CD14-positive monocyte (primary cell): ENCODE measurements around the gene AOC1. TPM values are rescaled to one million over a fixed set of nuclear protein-coding genes. Genes with fewer than 3 reads are reported as not detected.

Source experiments
- DNase-seq, 3 donors: peaks; one replicate each; pipeline ENCODE4 v3.0.0-alpha.2; 2011 to 2022
- H2AFZ ChIP-seq: 2 replicates; pipeline ENCODE4 v1.6.0; 2012; ENCODE audit warnings: mild to moderate bottlenecking, low read depth, low read length, inconsistent platforms; ENCODE audit not compliant: insufficient read depth, poor library complexity, severe bottlenecking
- H3K27ac ChIP-seq, 2 donors: 1 replicate in 1 of 2; 2 replicates in 1 of 2; pipeline ENCODE4 v1.5.1; 2012 to 2013; ENCODE audit warnings: low read length in 2 of 2, control low read depth in 1 of 2, inconsistent platforms in 1 of 2, low read depth in 1 of 2, mild to moderate bottlenecking in 1 of 2
- H3K27me3 ChIP-seq, 2 donors: one replicate each; pipeline versions ENCODE4 v1.6.0 to v1.6.1; 2011 to 2013; ENCODE audit warnings: low read length in 2 of 2; ENCODE audit not compliant: control insufficient read depth in 2 of 2, insufficient read depth in 2 of 2
- H3K36me3 ChIP-seq, 2 donors: replicated peaks in 1 of 2; 1 replicate in 1 of 2; 2 replicates in 1 of 2; pipeline versions ENCODE4 v1.5.1 to v1.6.1; 2012 to 2013; ENCODE audit warnings: low read length in 2 of 2, control low read depth in 1 of 2, inconsistent platforms in 1 of 2, mild to moderate bottlenecking in 1 of 2; ENCODE audit not compliant: insufficient read depth in 2 of 2, control insufficient read depth in 1 of 2
- H3K4me1 ChIP-seq, 2 donors: 1 replicate in 1 of 2; 2 replicates in 1 of 2; pipeline versions ENCODE4 v1.5.1 to v1.6.1; 2012 to 2013; ENCODE audit warnings: low read length in 2 of 2, control low read depth in 1 of 2, inconsistent platforms in 1 of 2, mild to moderate bottlenecking in 1 of 2, moderate library complexity in 1 of 2; ENCODE audit not compliant: insufficient read depth in 2 of 2, control insufficient read depth in 1 of 2
- H3K4me2 ChIP-seq: replicated peaks from 2 replicates; pipeline ENCODE3; 2012; ENCODE audit warnings: low read length, moderate library complexity, mild to moderate bottlenecking; ENCODE audit not compliant: poor library complexity, severe bottlenecking; ENCODE audit errors: extremely low read depth
- H3K4me3 ChIP-seq, 3 experiments: fragments of 200-600 bp in 1 of 3; sonication (generic) in 1 of 3; replicated peaks in 1 of 3; 1 replicate in 2 of 3; 2 replicates in 1 of 3; pipeline ENCODE4 v1.5.1; 2011 to 2013; ENCODE audit warnings: low read length in 3 of 3, mild to moderate bottlenecking in 3 of 3, control low read depth in 2 of 3, low read depth in 2 of 3, inconsistent platforms in 1 of 3, moderate library complexity in 1 of 3
- H3K79me2 ChIP-seq: 2 replicates; pipeline ENCODE4 v1.6.0; 2012; ENCODE audit warnings: mild to moderate bottlenecking, control low read depth, inconsistent platforms, low read length, moderate library complexity; ENCODE audit not compliant: insufficient read depth
- H3K9ac ChIP-seq: 2 replicates; pipeline ENCODE4 v1.6.0; 2017; ENCODE audit warnings: low read length, mild to moderate bottlenecking; ENCODE audit not compliant: insufficient read depth, poor library complexity, severe bottlenecking
- H3K9me3 ChIP-seq, 2 donors: replicated peaks in 1 of 2; 1 replicate in 1 of 2; 2 replicates in 1 of 2; pipeline versions ENCODE4 v1.5.1 to v1.6.1; 2012 to 2013; ENCODE audit warnings: low read length in 2 of 2, control low read depth in 1 of 2; ENCODE audit not compliant: control insufficient read depth in 1 of 2, insufficient read depth in 1 of 2
- H4K20me1 ChIP-seq: 2 replicates; pipeline ENCODE4 v1.6.0; 2012; ENCODE audit warnings: mild to moderate bottlenecking, low read length, control low read depth, moderate library complexity; ENCODE audit not compliant: insufficient read depth
- H3K27ac Mint-ChIP-seq, 7 donors: one replicate each; pipeline ENCODE4 v1.8.0; 2020; ENCODE audit warnings: mild to moderate bottlenecking in 7 of 7, mixed read lengths in 7 of 7, moderate library complexity in 6 of 7, inconsistent platforms in 2 of 7
- H3K27me3 Mint-ChIP-seq, 3 donors: one replicate each; pipeline ENCODE4 v1.8.0; 2021 to 2022; ENCODE audit warnings: low read depth in 3 of 3, mild to moderate bottlenecking in 3 of 3, mixed read lengths in 3 of 3, moderate library complexity in 3 of 3, inconsistent platforms in 1 of 3
- H3K36me3 Mint-ChIP-seq, 2 donors: one replicate each; pipeline ENCODE4 v1.8.0; 2020; ENCODE audit warnings: mixed read lengths in 2 of 2, inconsistent platforms in 1 of 2, mild to moderate bottlenecking in 1 of 2
- H3K4me1 Mint-ChIP-seq: one replicate; pipeline ENCODE4 v1.8.0; 2020; ENCODE audit warnings: mild to moderate bottlenecking, mixed read lengths
- H3K4me3 Mint-ChIP-seq, 2 donors: one replicate each; pipeline ENCODE4 v1.8.0; 2020; ENCODE audit warnings: mild to moderate bottlenecking in 2 of 2, mixed read lengths in 2 of 2, moderate library complexity in 1 of 2
- H3K9me3 Mint-ChIP-seq, 7 donors: one replicate each; pipeline ENCODE4 v1.8.0; 2020 to 2022; ENCODE audit warnings: mixed read lengths in 7 of 7, mild to moderate bottlenecking in 6 of 7, moderate library complexity in 6 of 7, inconsistent platforms in 2 of 7
- CTCF ChIP-seq: fragments of 200-600 bp; IDR thresholded peaks from one replicate; pipeline ENCODE4 v1.8.0; 2022; ENCODE audit warnings: antibody characterized with exemption, mild to moderate bottlenecking
- WGBS: methylation state at CpG from one replicate; pipeline ENCODE4 v1.1.5; 2013; ENCODE audit warnings: missing lambda C conversion rate; ENCODE audit not compliant: insufficient coverage; 5-methylcytosine and 5-hydroxymethylcytosine counted together
- intact Hi-C, 2 donors: fragments of 100-400 bp; cut with micrococcal nuclease; formaldehyde crosslinking; loops; one replicate each; pipeline versions ENCODE4 v1.15.0 to v1.15.1; 2023
- polyA plus RNA-seq, 3 donors: library from polyadenylated mRNA; depleted of rRNA in 1 of 3; unstranded in 2 of 3; stranded (reverse) in 1 of 3; fragments of 300-500 nt in 2 of 3; fragments of >200 nt in 1 of 3; fragmentation: Illumina TruSeq in 2 of 3; gene quantifications; 1 replicate in 2 of 3; 2 replicates in 1 of 3; pipeline ENCODE4 v1.2.3, GENCODE V29; 2012 to 2021

The AOC1 gene
- polyA plus RNA-seq, 3 donors, result 0.16 to 0.31 TPM; not detected in 1

GRCh38 chr7:150851492-150852370, 586 bp upstream of the AOC1 start:
- intact Hi-C loops, result no loop called here
- H3K4me1 ChIP-seq, result peaks cover 9 to 17% of the 10 kb centered on the region in 2 donors
- Mint-ChIP-seq H3K27ac (no peak overlapping the region), H3K9me3 (peaks cover 0 to 3% (median 0%) of the 10 kb centered on the region in 7 donors), H3K4me3 (peak overlapping the region in 1 of 2 donors; percentile 66), H3K4me1 (peaks cover 19% of the 10 kb centered on the region), H3K27me3 (peaks cover 3 to 7% (median 6%) of the 10 kb centered on the region in 3 donors), H3K36me3 (no peaks in the 10 kb centered on the region)
- H3K27ac ChIP-seq, result no peak overlapping the region
- no peaks in the 10 kb centered on the region for H3K79me2 ChIP-seq
- TF ChIP-seq CTCF, result no peak
- no peak for DNase-seq
- peak overlapping the region; percentile 11 for H3K4me2 ChIP-seq
- H3K36me3 ChIP-seq, result no peaks in the 10 kb centered on the region
- 66% methylated on average over 15 of the region's 19 CpGs for WGBS
- no peak overlapping the region for H3K9ac ChIP-seq
- no peak overlapping the region for H3K4me3 ChIP-seq
- H4K20me1 ChIP-seq, result no peaks in the 10 kb centered on the region
- peak overlapping the region; percentile 46 for H2AFZ ChIP-seq
- H3K9me3 ChIP-seq, result no peaks in the 10 kb centered on the region
- H3K27me3 ChIP-seq, result no peaks in the 10 kb centered on the region

GRCh38 chr7:150854066-150855000, 2.0 kb downstream of the AOC1 start:
- peaks cover 3 to 7% (median 7%) of the 10 kb centered on the region in 3 donors for H3K27me3 Mint-ChIP-seq
- intact Hi-C loops, result no loop called here
- Histone ChIP-seq H3K9ac (no peak overlapping the region), H4K20me1 (no peaks in the 10 kb centered on the region), H3K27me3 (no peaks in the 10 kb centered on the region), H3K4me3 (no peak overlapping the region), H3K27ac (no peak overlapping the region), H3K79me2 (no peaks in the 10 kb centered on the region), H3K4me1 (peaks cover 9 to 17% of the 10 kb centered on the region in 2 donors), H3K9me3 (no peaks in the 10 kb centered on the region), H2AFZ (no peak overlapping the region), H3K36me3 (no peaks in the 10 kb centered on the region), H3K4me2 (no peak overlapping the region)
- peaks cover 19% of the 10 kb centered on the region for H3K4me1 Mint-ChIP-seq
- peaks cover 0 to 3% (median 0%) of the 10 kb centered on the region in 7 donors for H3K9me3 Mint-ChIP-seq
- DNase-seq, result no peak
- WGBS, result 98% methylated on average over 12 of the region's 19 CpGs
- no peak for TF ChIP-seq CTCF
- H3K36me3 Mint-ChIP-seq, result no peaks in the 10 kb centered on the region
- H3K27ac Mint-ChIP-seq, result peak overlapping the region in 1 of 7 donors; percentile 80
- H3K4me3 Mint-ChIP-seq, result no peak overlapping the region
